Measurements from ENCODE around the gene C10orf95. TPM values are rescaled to one million over a fixed set of nuclear protein-coding genes. Genes with fewer than 3 reads are reported as not detected.

Gene C10orf95
- total and polyA plus RNA-seq, 2 donors (not counting 1 experiment from before 2014, with no cell fraction given): 0.32 to 0.63 TPM

- H3K4me3 ChIP-seq (ENCODE audit: control extremely low read depth in 1 of 5, extremely low read depth in 1 of 5, insufficient read depth in 1 of 5, low read depth in 2 of 5, low read length in 4 of 5): peak overlapping the region; percentile 34 to 76 (median 68)
- no peaks in the 10 kb centered on the region for H3K36me3 ChIP-seq (replicated peaks in 1 of 2; ENCODE audit: control extremely low read depth in 1 of 2, control insufficient read depth in 1 of 2, extremely low read depth in 1 of 2, insufficient read depth in 2 of 2, low read length in 1 of 2)
- peak overlapping the region; percentile 70 for H3K9ac ChIP-seq (ENCODE audit: low read length)
- POLR2A ChIA-PET: interaction anchor here (0.7 to 3.4 kb wide), 8 partner anchors 9 to 216 kb away, joined by 3 to 25 read pairs (median 4); partner anchors contain the start of genes C10orf95, CUEDC2, FBXL15 and GBF1
- TF ChIP-seq EZH2 (IDR thresholded peaks at IDR 0.05; ENCODE audit: borderline replicate concordance, insufficient read depth, low read depth, low read length, poor library complexity, severe bottlenecking) (no peak), CTCF (IDR thresholded peaks at IDR 0.05) (no peak)
- CTCF ChIA-PET: interaction anchor here (0.8 to 4.0 kb wide), 15 partner anchors 10 to 292 kb away, joined by 3 to 36 read pairs (median 4); partner anchors contain the start of genes C10orf95, FBXL15 and SUFU
- H3K79me2 ChIP-seq (ENCODE audit: control insufficient read depth, insufficient read depth, low read length): peaks cover 12% of the 10 kb centered on the region
- H3K9me3 ChIP-seq (ENCODE audit: control extremely low read depth in 1 of 3, control insufficient read depth in 2 of 3, insufficient read depth in 1 of 3, low read length in 2 of 3): no peaks in the 10 kb centered on the region
- H3K4me2 ChIP-seq (replicated peaks; ENCODE audit: low read depth, low read length, poor library complexity, severe bottlenecking): peak overlapping the region; percentile 95
- peaks cover 17 to 23% of the 10 kb centered on the region in 2 donors for H3K4me1 ChIP-seq (ENCODE audit: control insufficient read depth in 2 of 2, insufficient read depth in 2 of 2, low read length in 2 of 2)
- peaks cover 29% of the 10 kb centered on the region for H3K4me1 Mint-ChIP-seq
- H3K9me3 Mint-ChIP-seq (ENCODE audit: insufficient read depth): no peaks in the 10 kb centered on the region
- no peaks in the 10 kb centered on the region for H3K27me3 Mint-ChIP-seq
- H3K27me3 ChIP-seq (replicated peaks in 1 of 4; ENCODE audit: control extremely low read depth in 1 of 4, control insufficient read depth in 3 of 4, insufficient read depth in 4 of 4, low read length in 3 of 4): peaks cover 0 to 4% (median 0%) of the 10 kb centered on the region in 4 experiments
- peak overlapping the region; percentile 95 for H2AFZ ChIP-seq (ENCODE audit: insufficient read depth, low read depth, low read length, poor library complexity, severe bottlenecking)
- peak overlapping the region; percentile 76 for H3K27ac Mint-ChIP-seq
- 1% methylated on average over 53 of the region's 54 CpGs for WGBS (ENCODE audit: insufficient coverage)
- DNase-seq (peak; percentile 95), ATAC-seq (ENCODE audit: low read depth) (peak; percentile 99)
- no peaks in the 10 kb centered on the region for H4K20me1 ChIP-seq (ENCODE audit: control insufficient read depth, insufficient read depth, low read length, poor library complexity, severe bottlenecking)
- intact Hi-C loops (cut with micrococcal nuclease): loop anchor here (1.0 kb wide), 6 partner anchors 11 to 181 kb away; partner anchors contain the start of genes ACTR1A, CUEDC2 and FBXL15
- peak overlapping the region; percentile 17 to 71 for H3K27ac ChIP-seq (ENCODE audit: low read length in 2 of 2)
- H3K4me3 Mint-ChIP-seq: peak overlapping the region; percentile 85
These were observed 10.1 kb upstream of the C10orf95 start for GRCh38 chr10:102461187-102462054.

All from B cell (primary cell).